Measurements from ENCODE around the gene CHTOP. TPM values are rescaled to one million over a fixed set of nuclear protein-coding genes. Genes with fewer than 3 reads are reported as not detected.

CHTOP gene
- total and polyA plus RNA-seq, 2 of the 8 experiments (the other 6 are each of a cell fraction or from before 2014, with no cell fraction given), result 84.6 to 104 TPM

- TF ChIP-seq CHD2 (IDR thresholded peaks at IDR 0.05; ENCODE audit: low read length) (no peak), CBX5 (IDR thresholded peaks at IDR 0.05; ENCODE audit: low read depth, low read length) (no peak), SIRT6 (IDR thresholded peaks at IDR 0.05; ENCODE audit: low read length) (no peak), TEAD4 (IDR thresholded peaks at IDR 0.05; ENCODE audit: low read depth, low read length) (no peak), CTCF (IDR thresholded peaks at IDR 0.05; ENCODE audit: control extremely low read depth in 1 of 3, insufficient read depth in 1 of 3, low read depth in 1 of 3, low read length in 3 of 3) (no peak), KDM5A (IDR thresholded peaks at IDR 0.05; ENCODE audit: low read length) (no peak)
Measured at GRCh38 chr1:153614189-153614900, 19.5 kb upstream of the CHTOP start (continued).
